Measurements from ENCODE around the gene SPAG8. TPM values are rescaled to one million over a fixed set of nuclear protein-coding genes. Genes with fewer than 3 reads are reported as not detected.

SPAG8 gene
- polyA plus RNA-seq, 4 donors = 0.49 to 0.72 TPM; not detected in 2

DNA sequence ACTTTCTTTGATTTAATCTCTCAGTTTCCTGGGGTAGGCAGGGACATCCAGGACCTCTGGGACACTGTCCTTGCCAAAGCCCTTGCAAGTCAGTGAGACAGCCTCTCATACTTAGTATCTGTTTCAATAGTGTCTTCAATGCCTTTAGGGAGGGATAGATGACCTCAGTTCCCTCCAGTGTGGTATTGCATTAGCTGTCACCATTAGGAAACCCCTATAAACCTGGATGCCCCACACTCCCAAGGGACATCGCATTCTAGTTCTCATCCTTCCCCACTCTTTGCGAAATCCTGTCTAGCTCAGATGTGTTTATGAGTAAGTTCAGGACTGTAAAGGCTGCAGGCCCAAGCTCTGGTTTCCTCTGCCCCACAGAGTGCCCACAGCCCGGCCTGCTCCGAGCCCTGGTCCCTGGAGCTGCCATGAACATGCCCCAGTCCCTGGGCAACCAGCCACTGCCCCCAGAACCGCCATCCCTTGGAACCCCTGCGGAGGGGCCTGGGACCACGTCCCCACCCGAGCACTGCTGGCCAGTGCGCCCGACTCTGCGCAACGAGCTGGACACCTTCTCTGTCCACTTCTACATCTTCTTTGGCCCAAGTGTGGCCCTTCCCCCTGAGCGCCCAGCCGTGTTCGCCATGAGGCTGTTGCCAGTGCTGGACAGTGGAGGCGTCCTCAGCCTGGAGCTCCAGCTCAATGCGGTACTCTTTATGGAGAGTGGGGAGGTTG lies 30.1 kb upstream of the SPAG8 start:
- no peak for DNase-seq
- Histone ChIP-seq H3K27me3 (ENCODE audit: control insufficient read depth in 3 of 3, insufficient read depth in 3 of 3, low read length in 3 of 3) (no peaks in the 10 kb centered on the region), H3K4me1 (ENCODE audit: control insufficient read depth in 3 of 3, insufficient read depth in 2 of 3, low read depth in 1 of 3, low read length in 2 of 3) (peaks cover 0 to 13% (median 8%) of the 10 kb centered on the region in 3 donors), H3K36me3 (ENCODE audit: control insufficient read depth in 3 of 3, insufficient read depth in 2 of 3, low read depth in 1 of 3, low read length in 3 of 3) (peaks cover 0 to 69% (median 0%) of the 10 kb centered on the region in 3 donors), H3K27ac (ENCODE audit: low read depth in 1 of 3, low read length in 2 of 3) (no peak overlapping the region), H3K4me3 (ENCODE audit: low read depth in 1 of 3, low read length in 3 of 3) (no peak overlapping the region), H3K9me3 (ENCODE audit: control insufficient read depth in 2 of 2, insufficient read depth in 1 of 2, low read depth in 1 of 2, low read length in 1 of 2) (no peaks in the 10 kb centered on the region)
- 92 to 94% (median 92%) methylated on average over 17 of the region's 17 CpGs for WGBS, 3 donors
- FAIRE-seq = no peak

DNA sequence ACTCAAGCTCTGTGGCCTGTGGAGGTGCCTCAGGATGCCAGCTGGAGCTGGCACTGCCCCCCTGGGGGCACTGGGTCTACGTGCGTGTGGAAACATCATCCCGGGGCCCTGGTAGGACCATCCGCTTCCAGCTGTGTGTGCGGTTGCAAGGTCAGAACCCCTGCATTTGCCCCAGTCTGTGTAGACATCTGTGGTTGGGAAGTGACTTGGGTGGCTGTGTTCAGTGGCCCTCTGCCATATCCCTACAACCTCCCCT lies 29.5 kb upstream of the SPAG8 start:
- peaks cover 0 to 13% (median 8%) of the 10 kb centered on the region in 3 donors for H3K4me1 ChIP-seq (ENCODE audit: control insufficient read depth in 3 of 3, insufficient read depth in 2 of 3, low read depth in 1 of 3, low read length in 2 of 3)
- DNase-seq (no peak), FAIRE-seq (no peak)
- no peak overlapping the region for H3K27ac ChIP-seq (ENCODE audit: low read depth in 1 of 3, low read length in 2 of 3)
- no peaks in the 10 kb centered on the region for H3K27me3 ChIP-seq (ENCODE audit: control insufficient read depth in 3 of 3, insufficient read depth in 3 of 3, low read length in 3 of 3)
- 87 to 94% (median 89%) methylated on average over 5 of the region's 5 CpGs for WGBS, 3 donors
- H3K4me3 ChIP-seq (ENCODE audit: low read depth in 1 of 3, low read length in 3 of 3) = no peak overlapping the region
- H3K9me3 ChIP-seq (ENCODE audit: control insufficient read depth in 2 of 2, insufficient read depth in 1 of 2, low read depth in 1 of 2, low read length in 1 of 2) = no peaks in the 10 kb centered on the region
- H3K36me3 ChIP-seq (ENCODE audit: control insufficient read depth in 3 of 3, insufficient read depth in 2 of 3, low read depth in 1 of 3, low read length in 3 of 3) = peaks cover 0 to 66% (median 0%) of the 10 kb centered on the region in 3 donors

DNA sequence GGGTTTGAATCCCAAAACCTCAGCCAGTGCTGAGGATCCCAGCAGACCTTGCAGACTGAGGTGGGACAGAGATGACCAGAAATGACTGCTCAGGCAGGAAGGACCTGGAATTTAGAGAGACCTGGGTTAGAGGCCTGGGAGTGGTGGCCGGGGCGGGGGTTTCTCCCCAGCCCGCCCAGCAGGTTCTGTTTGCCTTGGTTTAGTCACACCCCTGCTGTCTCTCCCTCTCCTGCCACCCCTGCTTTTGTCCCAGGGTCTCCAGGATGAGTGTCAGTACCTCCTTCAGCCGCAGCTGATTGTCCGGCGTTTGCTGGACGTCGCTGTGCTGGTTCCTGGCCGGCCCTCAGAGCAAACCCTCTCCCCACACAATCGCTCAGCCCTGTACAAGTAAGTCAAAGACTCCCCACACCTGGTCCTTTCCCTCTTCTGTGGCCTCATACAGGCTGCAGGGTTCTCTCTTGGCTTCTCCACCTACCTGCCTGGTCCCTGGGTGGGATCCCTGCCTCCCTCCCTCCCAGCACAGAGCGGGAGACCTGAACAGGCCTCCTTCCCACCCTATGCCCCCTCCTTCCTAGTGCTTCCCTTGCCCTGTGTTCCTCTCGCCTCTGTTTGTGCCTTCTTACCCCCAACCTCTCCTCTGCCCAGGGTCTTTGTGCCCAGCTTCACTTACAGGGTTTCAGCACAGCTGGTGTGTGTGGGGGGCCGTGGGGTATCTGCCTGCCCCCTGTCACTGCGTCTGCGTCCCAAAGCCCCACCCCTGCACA lies 29.0 kb upstream of the SPAG8 start:
- no peak overlapping the region for H3K27ac ChIP-seq (ENCODE audit: low read depth in 1 of 3, low read length in 2 of 3)
- H3K4me3 ChIP-seq (ENCODE audit: low read depth in 1 of 3, low read length in 3 of 3) = no peak overlapping the region
- no peak for DNase-seq
- peaks cover 0 to 65% (median 0%) of the 10 kb centered on the region in 3 donors for H3K36me3 ChIP-seq (ENCODE audit: control insufficient read depth in 3 of 3, insufficient read depth in 2 of 3, low read depth in 1 of 3, low read length in 3 of 3)
- no peak for FAIRE-seq
- H3K4me1 ChIP-seq (ENCODE audit: control insufficient read depth in 3 of 3, insufficient read depth in 2 of 3, low read depth in 1 of 3, low read length in 2 of 3) = peaks cover 0 to 17% (median 8%) of the 10 kb centered on the region in 3 donors
- no peaks in the 10 kb centered on the region for H3K27me3 ChIP-seq (ENCODE audit: control insufficient read depth in 3 of 3, insufficient read depth in 3 of 3, low read length in 3 of 3)
- no peaks in the 10 kb centered on the region for H3K9me3 ChIP-seq (ENCODE audit: control insufficient read depth in 2 of 2, insufficient read depth in 1 of 2, low read depth in 1 of 2, low read length in 1 of 2)
- 92 to 97% (median 95%) methylated on average over 12 to 15 of the region's 15 CpGs for WGBS, 3 donors

DNA sequence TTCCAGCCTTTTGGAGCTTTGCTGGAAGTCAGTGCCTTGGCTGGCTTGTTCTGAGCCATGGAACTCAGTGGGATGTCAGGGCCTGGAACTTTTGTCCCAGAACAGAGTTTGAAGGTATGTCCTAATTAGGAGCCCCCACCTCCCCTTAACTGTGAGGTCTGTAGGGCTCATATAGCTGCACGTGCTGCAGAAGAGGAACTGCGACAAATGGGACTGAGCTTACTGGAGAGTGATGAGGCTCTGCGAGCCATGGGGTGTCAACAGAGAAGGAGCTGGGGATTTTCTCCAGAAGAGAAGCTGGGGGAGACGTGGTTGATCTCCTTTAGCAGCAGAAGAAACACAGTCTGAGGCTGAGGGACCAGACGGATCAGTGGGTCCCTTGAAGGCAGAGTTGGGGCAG lies 27.9 kb upstream of the SPAG8 start:
- peaks cover 0 to 69% (median 0%) of the 10 kb centered on the region in 3 donors for H3K36me3 ChIP-seq (ENCODE audit: control insufficient read depth in 3 of 3, insufficient read depth in 2 of 3, low read depth in 1 of 3, low read length in 3 of 3)
- no peak overlapping the region for H3K27ac ChIP-seq (ENCODE audit: low read depth in 1 of 3, low read length in 2 of 3)
- FAIRE-seq (no peak), DNase-seq (no peak)
- H3K27me3 ChIP-seq (ENCODE audit: control insufficient read depth in 3 of 3, insufficient read depth in 3 of 3, low read length in 3 of 3) = no peaks in the 10 kb centered on the region
- H3K9me3 ChIP-seq (ENCODE audit: control insufficient read depth in 2 of 2, insufficient read depth in 1 of 2, low read depth in 1 of 2, low read length in 1 of 2) = no peaks in the 10 kb centered on the region
- H3K4me1 ChIP-seq (ENCODE audit: control insufficient read depth in 3 of 3, insufficient read depth in 2 of 3, low read depth in 1 of 3, low read length in 2 of 3) = peaks cover 2 to 23% (median 5%) of the 10 kb centered on the region in 3 donors
- WGBS, 3 donors = 85 to 96% (median 87%) methylated on average over 5 of the region's 5 CpGs
- no peak overlapping the region for H3K4me3 ChIP-seq (ENCODE audit: low read depth in 1 of 3, low read length in 3 of 3)

DNA sequence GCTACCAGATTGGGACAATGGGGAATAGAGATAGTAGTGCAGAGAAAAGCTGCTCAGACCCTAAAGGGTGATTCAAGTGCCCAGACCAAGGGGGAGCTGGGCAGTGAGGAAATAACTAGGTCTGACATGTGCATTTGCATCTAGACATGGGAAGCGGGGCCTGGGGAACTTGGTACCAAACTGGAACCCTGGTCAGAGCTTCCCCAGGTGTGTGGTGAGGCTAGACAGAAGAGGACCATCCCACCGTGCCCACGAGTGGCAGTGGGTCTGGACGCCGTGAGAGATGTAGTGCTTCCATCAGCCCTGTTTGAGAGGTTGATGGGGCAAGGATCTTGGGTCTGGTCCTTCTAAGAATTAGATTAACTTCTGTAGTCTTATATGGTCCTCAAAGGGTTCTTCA lies 24.5 kb upstream of the SPAG8 start:
- no peaks in the 10 kb centered on the region for H3K9me3 ChIP-seq (ENCODE audit: control insufficient read depth in 2 of 2, insufficient read depth in 1 of 2, low read depth in 1 of 2, low read length in 1 of 2)
- FAIRE-seq (no peak), DNase-seq (no peak)
- WGBS, 3 donors = 94 to 95% (median 94%) methylated on average over 5 of the region's 5 CpGs
- H3K27me3 ChIP-seq (ENCODE audit: control insufficient read depth in 3 of 3, insufficient read depth in 3 of 3, low read length in 3 of 3) = no peaks in the 10 kb centered on the region
- H3K27ac ChIP-seq (ENCODE audit: low read depth in 1 of 3, low read length in 2 of 3) = no peak overlapping the region
- peaks cover 3 to 53% (median 4%) of the 10 kb centered on the region in 3 donors for H3K4me1 ChIP-seq (ENCODE audit: control insufficient read depth in 3 of 3, insufficient read depth in 2 of 3, low read depth in 1 of 3, low read length in 2 of 3)
- H3K36me3 ChIP-seq (ENCODE audit: control insufficient read depth in 3 of 3, insufficient read depth in 2 of 3, low read depth in 1 of 3, low read length in 3 of 3) = peaks cover 0 to 67% (median 0%) of the 10 kb centered on the region in 3 donors
- H3K4me3 ChIP-seq (ENCODE audit: low read depth in 1 of 3, low read length in 3 of 3) = no peak overlapping the region

DNA sequence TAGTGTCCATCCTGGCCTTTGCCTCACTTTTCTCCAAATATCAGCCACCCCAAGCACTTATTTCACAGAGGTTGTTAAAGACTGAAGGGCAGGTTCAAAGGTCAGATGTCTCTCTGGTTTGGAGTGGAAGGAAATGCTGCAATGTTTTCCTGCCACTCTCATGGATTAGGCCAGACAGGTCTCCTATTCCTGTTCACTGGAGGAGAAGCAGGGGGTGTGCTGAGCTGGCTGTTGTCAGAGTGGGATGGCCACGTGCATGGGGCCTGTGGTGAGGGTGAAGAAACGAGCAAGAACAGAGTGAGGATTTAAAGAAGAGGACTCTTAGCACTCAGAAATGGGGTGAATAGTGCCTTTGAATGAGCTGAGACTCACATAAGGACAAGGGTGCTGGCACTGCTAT lies 23.7 kb upstream of the SPAG8 start:
- FAIRE-seq (no peak), DNase-seq (peak in 1 of 2 donors; percentile 63)
- H3K27me3 ChIP-seq (ENCODE audit: control insufficient read depth in 3 of 3, insufficient read depth in 3 of 3, low read length in 3 of 3) = no peaks in the 10 kb centered on the region
- H3K4me3 ChIP-seq (ENCODE audit: low read depth in 1 of 3, low read length in 3 of 3) = no peak overlapping the region
- H3K9me3 ChIP-seq (ENCODE audit: control insufficient read depth in 2 of 2, insufficient read depth in 1 of 2, low read depth in 1 of 2, low read length in 1 of 2) = no peaks in the 10 kb centered on the region
- H3K27ac ChIP-seq (ENCODE audit: low read depth in 1 of 3, low read length in 2 of 3) = no peak overlapping the region
- WGBS, 3 donors = 18 to 61% (median 24%) methylated on average over 2 of the region's 2 CpGs
- H3K36me3 ChIP-seq (ENCODE audit: control insufficient read depth in 3 of 3, insufficient read depth in 2 of 3, low read depth in 1 of 3, low read length in 3 of 3) = peaks cover 0 to 59% (median 0%) of the 10 kb centered on the region in 3 donors
- peaks cover 3 to 59% (median 4%) of the 10 kb centered on the region in 3 donors for H3K4me1 ChIP-seq (ENCODE audit: control insufficient read depth in 3 of 3, insufficient read depth in 2 of 3, low read depth in 1 of 3, low read length in 2 of 3)

DNA sequence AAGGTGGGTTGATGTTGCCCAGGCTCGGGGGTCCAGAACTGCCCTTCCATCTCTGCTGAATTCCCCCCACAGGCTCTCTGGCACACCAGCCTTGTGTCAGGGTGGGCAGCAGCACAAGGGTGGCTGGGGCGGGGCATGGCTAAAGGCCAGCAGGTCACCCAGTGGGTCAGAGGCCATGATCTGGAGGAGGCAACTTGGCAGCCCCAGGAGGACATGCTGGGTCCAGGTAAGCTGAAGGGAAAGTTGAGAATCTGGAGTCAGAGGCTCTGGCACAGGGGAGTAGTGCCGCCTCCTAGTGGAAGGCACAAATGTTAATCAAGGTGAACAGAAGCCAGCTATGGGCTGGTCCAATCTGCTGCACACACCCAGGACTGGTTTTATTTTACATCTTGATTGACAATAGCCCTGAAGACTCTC lies 23.2 kb upstream of the SPAG8 start:
- DNase-seq = peak in 1 of 2 donors; percentile 46
- 76 to 91% (median 76%) methylated on average over 3 of the region's 3 CpGs for WGBS, 3 donors
- no peak overlapping the region for H3K4me3 ChIP-seq (ENCODE audit: low read depth in 1 of 3, low read length in 3 of 3)
- peak overlapping the region in 1 of 3 donors; percentile 12 for H3K27ac ChIP-seq (ENCODE audit: low read depth in 1 of 3, low read length in 2 of 3)
- H3K27me3 ChIP-seq (ENCODE audit: control insufficient read depth in 3 of 3, insufficient read depth in 3 of 3, low read length in 3 of 3) = no peaks in the 10 kb centered on the region
- H3K36me3 ChIP-seq (ENCODE audit: control insufficient read depth in 3 of 3, insufficient read depth in 2 of 3, low read depth in 1 of 3, low read length in 3 of 3) = peaks cover 0 to 54% (median 0%) of the 10 kb centered on the region in 3 donors
- H3K9me3 ChIP-seq (ENCODE audit: control insufficient read depth in 2 of 2, insufficient read depth in 1 of 2, low read depth in 1 of 2, low read length in 1 of 2) = no peaks in the 10 kb centered on the region
- peaks cover 3 to 62% (median 4%) of the 10 kb centered on the region in 3 donors for H3K4me1 ChIP-seq (ENCODE audit: control insufficient read depth in 3 of 3, insufficient read depth in 2 of 3, low read depth in 1 of 3, low read length in 2 of 3)
- FAIRE-seq = no peak

DNA sequence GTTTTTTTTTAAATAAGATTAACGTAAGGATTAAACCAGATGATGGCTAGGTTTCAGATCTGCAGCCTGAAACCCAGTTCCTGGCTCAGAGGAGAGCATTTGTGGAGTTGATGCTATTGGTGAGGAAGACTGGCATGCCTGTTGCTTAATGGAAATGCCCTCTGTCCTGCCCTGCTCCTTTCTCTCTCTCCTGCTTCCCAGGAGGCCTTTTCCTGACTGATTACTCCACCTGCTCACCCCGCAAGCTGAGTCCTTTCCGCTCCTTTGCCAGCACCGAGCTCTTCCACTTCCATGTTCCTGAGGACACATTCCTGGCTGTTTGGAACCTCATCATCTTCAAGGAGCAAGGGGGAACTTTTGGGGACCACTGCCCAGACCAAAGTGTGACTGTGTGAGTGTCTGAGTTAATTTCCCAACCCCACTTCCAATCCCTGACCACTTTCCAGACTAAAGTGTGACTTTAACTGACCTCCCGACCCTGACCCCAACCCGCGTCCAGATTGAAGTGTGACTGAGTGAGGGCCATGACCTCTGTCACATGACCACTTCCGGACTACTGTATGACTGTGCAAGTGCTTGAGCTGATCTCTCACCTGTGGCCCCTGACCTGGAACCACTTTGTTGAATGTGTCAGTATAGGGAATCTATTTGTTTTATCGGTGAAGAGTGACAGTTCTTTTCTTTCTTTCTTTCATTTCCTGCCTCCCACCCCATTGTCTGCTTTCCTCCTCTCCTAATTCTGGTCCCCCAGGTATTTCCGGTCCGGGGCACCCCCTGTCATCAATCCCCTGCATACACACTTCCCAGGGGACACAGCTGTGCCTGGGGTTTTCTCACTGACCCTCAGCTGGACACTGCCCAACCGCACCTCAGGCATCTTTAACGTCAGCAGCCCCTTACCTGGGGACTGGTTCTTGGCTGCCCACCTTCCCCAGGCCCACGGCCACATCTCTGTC lies 22.5 kb upstream of the SPAG8 start:
- peaks cover 3 to 69% (median 4%) of the 10 kb centered on the region in 3 donors for H3K4me1 ChIP-seq (ENCODE audit: control insufficient read depth in 3 of 3, insufficient read depth in 2 of 3, low read depth in 1 of 3, low read length in 2 of 3)
- H3K27me3 ChIP-seq (ENCODE audit: control insufficient read depth in 3 of 3, insufficient read depth in 3 of 3, low read length in 3 of 3) = no peaks in the 10 kb centered on the region
- peak overlapping the region in 2 of 3 donors; percentile 14 to 85 for H3K27ac ChIP-seq (ENCODE audit: low read depth in 1 of 3, low read length in 2 of 3)
- 75 to 83% (median 82%) methylated on average over 14 of the region's 14 CpGs for WGBS, 3 donors
- no peaks in the 10 kb centered on the region for H3K9me3 ChIP-seq (ENCODE audit: control insufficient read depth in 2 of 2, insufficient read depth in 1 of 2, low read depth in 1 of 2, low read length in 1 of 2)
- DNase-seq (no peak), FAIRE-seq (no peak)
- H3K36me3 ChIP-seq (ENCODE audit: control insufficient read depth in 3 of 3, insufficient read depth in 2 of 3, low read depth in 1 of 3, low read length in 3 of 3) = peaks cover 0 to 47% (median 0%) of the 10 kb centered on the region in 3 donors
- H3K4me3 ChIP-seq (ENCODE audit: low read depth in 1 of 3, low read length in 3 of 3) = no peak overlapping the region

All from small intestine (tissue), 7 donors.